Nephron (organoid): Measurements from ENCODE around the gene C1QL2.

Source experiments
- H3K27ac Mint-ChIP-seq, 3 experiments: 2 replicates each; pipeline ENCODE4 v1.8.0; 2020; ENCODE audit warnings: mixed read lengths in 3 of 3, mild to moderate bottlenecking in 2 of 3, moderate library complexity in 1 of 3
- H3K27me3 Mint-ChIP-seq: 2 replicates; pipeline ENCODE4 v1.8.0; 2021; ENCODE audit warnings: low read depth, mild to moderate bottlenecking, moderate library complexity, mixed read lengths
- H3K36me3 Mint-ChIP-seq: 2 replicates; pipeline ENCODE4 v1.8.0; 2020; ENCODE audit warnings: low read depth, mixed read lengths
- H3K4me1 Mint-ChIP-seq: 2 replicates; pipeline ENCODE4 v1.8.0; 2020; ENCODE audit warnings: mixed read lengths
- H3K4me3 Mint-ChIP-seq, 3 experiments: 2 replicates each; pipeline ENCODE4 v1.8.0; 2020; ENCODE audit warnings: mild to moderate bottlenecking in 3 of 3, mixed read lengths in 3 of 3, moderate library complexity in 2 of 3
- H3K9me3 Mint-ChIP-seq: 2 replicates; pipeline ENCODE4 v1.8.0; 2020; ENCODE audit warnings: mixed read lengths
- TF ChIP-seq, protein P1 (sequence below), 3 experiments: fragments of 200-600 bp; sonication (generic); IDR thresholded peaks; one replicate each; pipeline ENCODE4 v1.5.0; 2021; ENCODE audit warnings: antibody characterized with exemption in 3 of 3; ENCODE audit not compliant: unreplicated experiment in 3 of 3

The C1QL2 gene

GRCh38 chr2:119119076-119119785, 39.3 kb downstream of the C1QL2 start:
- TF ChIP-seq, protein P1, sequence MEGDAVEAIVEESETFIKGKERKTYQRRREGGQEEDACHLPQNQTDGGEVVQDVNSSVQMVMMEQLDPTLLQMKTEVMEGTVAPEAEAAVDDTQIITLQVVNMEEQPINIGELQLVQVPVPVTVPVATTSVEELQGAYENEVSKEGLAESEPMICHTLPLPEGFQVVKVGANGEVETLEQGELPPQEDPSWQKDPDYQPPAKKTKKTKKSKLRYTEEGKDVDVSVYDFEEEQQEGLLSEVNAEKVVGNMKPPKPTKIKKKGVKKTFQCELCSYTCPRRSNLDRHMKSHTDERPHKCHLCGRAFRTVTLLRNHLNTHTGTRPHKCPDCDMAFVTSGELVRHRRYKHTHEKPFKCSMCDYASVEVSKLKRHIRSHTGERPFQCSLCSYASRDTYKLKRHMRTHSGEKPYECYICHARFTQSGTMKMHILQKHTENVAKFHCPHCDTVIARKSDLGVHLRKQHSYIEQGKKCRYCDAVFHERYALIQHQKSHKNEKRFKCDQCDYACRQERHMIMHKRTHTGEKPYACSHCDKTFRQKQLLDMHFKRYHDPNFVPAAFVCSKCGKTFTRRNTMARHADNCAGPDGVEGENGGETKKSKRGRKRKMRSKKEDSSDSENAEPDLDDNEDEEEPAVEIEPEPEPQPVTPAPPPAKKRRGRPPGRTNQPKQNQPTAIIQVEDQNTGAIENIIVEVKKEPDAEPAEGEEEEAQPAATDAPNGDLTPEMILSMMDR (IDR thresholded peaks at IDR 0.05; ENCODE audit: unreplicated experiment in 3 of 3), result no peak
- Mint-ChIP-seq H3K4me1 (peaks cover 12% of the 10 kb centered on the region), H3K9me3 (no peaks in the 10 kb centered on the region), H3K36me3 (no peaks in the 10 kb centered on the region), H3K4me3 (no peak overlapping the region), H3K27ac (no peak overlapping the region), H3K27me3 (peaks cover 74% of the 10 kb centered on the region)

DNA sequence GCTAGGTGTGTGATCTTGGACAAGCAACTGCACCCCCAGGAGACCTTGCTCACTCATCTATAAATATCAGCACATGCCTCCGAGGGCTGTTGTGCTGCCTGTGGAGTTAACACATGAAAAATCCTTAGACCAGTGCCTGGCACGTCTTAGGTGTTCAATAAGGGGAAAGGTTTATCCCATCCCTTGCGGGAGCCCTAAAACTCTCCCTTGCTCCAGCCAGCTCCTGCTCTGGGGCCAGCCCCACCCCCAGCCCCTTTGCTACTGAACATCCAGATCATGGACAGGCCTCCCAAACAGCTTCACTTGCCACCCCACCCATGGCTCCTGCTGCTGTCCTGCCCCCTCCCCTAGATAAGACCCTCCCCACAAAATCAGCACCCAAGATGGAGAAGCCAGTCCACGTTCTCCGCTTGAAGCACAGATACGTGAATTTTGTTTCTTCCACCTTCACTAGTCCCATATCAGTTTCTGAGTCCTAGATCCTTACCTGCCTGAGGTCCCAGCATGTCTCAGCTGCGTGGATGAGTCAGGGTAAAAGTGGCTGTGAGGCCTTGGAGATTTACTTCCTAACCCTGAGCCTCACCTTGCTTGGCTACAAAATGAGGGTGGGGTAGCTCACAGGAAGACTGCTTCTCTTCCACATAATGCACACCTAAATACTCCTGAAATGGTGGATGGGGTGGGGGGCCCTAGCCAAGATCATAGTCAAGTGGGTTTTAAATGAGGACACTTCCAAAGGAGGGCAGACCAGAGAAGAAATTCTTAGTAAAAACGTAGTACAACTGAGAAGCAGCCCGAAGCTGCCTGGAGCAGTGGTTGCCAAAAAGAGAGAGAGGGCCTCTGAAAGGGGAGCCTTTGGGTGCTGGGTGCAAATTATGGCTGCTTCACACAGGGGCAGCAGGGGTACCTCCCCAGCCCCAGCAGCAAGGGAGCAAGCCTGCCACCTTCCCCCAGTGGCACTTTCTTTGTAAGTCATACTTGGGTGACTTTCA, 40.4 kb downstream of the C1QL2 start:
- Mint-ChIP-seq H3K27ac (no peak overlapping the region), H3K4me1 (peaks cover 12% of the 10 kb centered on the region), H3K4me3 (no peak overlapping the region), H3K9me3 (no peaks in the 10 kb centered on the region), H3K27me3 (peaks cover 76% of the 10 kb centered on the region), H3K36me3 (no peaks in the 10 kb centered on the region)
- TF ChIP-seq, protein P1 (IDR thresholded peaks at IDR 0.05; ENCODE audit: unreplicated experiment in 3 of 3), result no peak

- peaks cover 78% of the 10 kb centered on the region for H3K27me3 Mint-ChIP-seq
- TF ChIP-seq, protein P1 (IDR thresholded peaks at IDR 0.05; ENCODE audit: unreplicated experiment in 3 of 3), result no peak
- H3K4me1 Mint-ChIP-seq, result peaks cover 12% of the 10 kb centered on the region
- no peak overlapping the region for H3K4me3 Mint-ChIP-seq
- H3K36me3 Mint-ChIP-seq, result no peaks in the 10 kb centered on the region
- no peaks in the 10 kb centered on the region for H3K9me3 Mint-ChIP-seq
- no peak overlapping the region for H3K27ac Mint-ChIP-seq
Observed at GRCh38 chr2:119117408-119117807, 41.1 kb downstream of the C1QL2 start.

DNA sequence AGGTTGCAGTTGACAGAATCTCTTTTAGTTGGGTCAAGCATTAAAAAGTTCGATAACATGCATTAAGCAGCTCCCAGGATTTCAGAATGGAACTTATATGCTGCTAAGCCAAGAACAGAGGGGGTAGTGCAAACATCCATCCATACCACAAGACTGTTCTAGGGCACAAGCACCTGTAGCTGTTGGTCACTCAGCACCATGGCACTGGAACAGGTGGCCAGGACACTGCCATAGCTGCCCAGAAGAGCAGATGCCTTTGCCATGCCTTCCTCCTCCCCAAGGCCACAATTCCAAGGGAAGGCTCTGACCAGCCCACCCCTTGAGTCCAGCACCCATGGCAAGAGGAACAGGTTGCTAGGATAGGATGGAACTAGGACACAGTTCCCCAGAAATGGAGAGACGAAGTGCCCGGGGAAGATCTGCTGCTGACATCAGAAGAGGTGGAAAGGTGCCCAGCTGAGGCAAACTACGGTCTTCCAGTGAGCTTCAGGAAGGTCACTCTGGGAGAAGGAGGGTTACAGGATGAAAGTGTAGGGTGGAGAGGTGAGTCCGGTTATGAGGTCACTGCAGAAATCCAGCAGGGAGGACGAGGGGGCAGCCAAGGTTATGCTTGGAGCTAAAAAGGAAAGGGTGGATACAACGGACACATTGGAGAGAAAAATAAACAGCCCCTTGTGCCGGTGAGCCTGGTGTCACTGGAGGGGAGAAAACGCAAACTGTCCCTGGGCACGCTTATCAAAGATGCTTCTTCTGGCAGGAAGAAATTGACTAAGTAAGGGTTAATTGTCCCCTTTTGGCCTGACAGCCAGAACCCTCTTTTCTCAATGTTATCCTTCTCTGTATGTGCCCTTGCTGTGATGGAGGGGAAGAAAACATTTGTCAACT, 41.9 kb downstream of the C1QL2 start:
- TF ChIP-seq, protein P1 (IDR thresholded peaks at IDR 0.05; ENCODE audit: unreplicated experiment in 3 of 3), result no peak
- H3K27me3 Mint-ChIP-seq, result peaks cover 85% of the 10 kb centered on the region
- no peaks in the 10 kb centered on the region for H3K9me3 Mint-ChIP-seq

GRCh38 chr2:119114266-119114665, 44.3 kb downstream of the C1QL2 start:
- H3K4me3 Mint-ChIP-seq, result no peak overlapping the region
- peaks cover 83% of the 10 kb centered on the region for H3K27me3 Mint-ChIP-seq
- peaks cover 3% of the 10 kb centered on the region for H3K9me3 Mint-ChIP-seq
- H3K4me1 Mint-ChIP-seq, result no peaks in the 10 kb centered on the region
- no peaks in the 10 kb centered on the region for H3K36me3 Mint-ChIP-seq
- no peak overlapping the region for H3K27ac Mint-ChIP-seq
- TF ChIP-seq, protein P1 (IDR thresholded peaks at IDR 0.05; ENCODE audit: unreplicated experiment in 3 of 3), result no peak

More for the DNA sequence above, 41.9 kb downstream of the C1QL2 start:
- peaks cover 12% of the 10 kb centered on the region for H3K4me1 Mint-ChIP-seq
- no peaks in the 10 kb centered on the region for H3K36me3 Mint-ChIP-seq
- H3K4me3 Mint-ChIP-seq, result no peak overlapping the region
- H3K27ac Mint-ChIP-seq, result no peak overlapping the region
